Medulla oblongata (tissue), 1 donor: ENCODE results near the gene THEMIS2.
A peak's percentile ranks its signal among the peaks of the same experiment; 100 is the strongest.

Source experiments
- DNase-seq: peaks from one replicate; pipeline ENCODE4 v3.0.0-alpha.2; 2015; ENCODE audit errors: extremely low spot score

THEMIS2 gene

GRCh38 chr1:27885621-27886352, 13.4 kb downstream of the THEMIS2 start:
- DNase-seq = no peak

GRCh38 chr1:27886353-27886679, 14.0 kb downstream of the THEMIS2 start:
- no peak for DNase-seq

GRCh38 chr1:27886744-27887143, 14.4 kb downstream of the THEMIS2 start:
- DNase-seq = no peak

GRCh38 chr1:27887215-27888021, 15.1 kb downstream of the THEMIS2 start:
- peak; percentile 52 for DNase-seq

- peak; percentile 35 for DNase-seq
These were observed 17.2 kb downstream of the THEMIS2 start for GRCh38 chr1:27889506-27889905.

GRCh38 chr1:27891196-27891889, 19.0 kb downstream of the THEMIS2 start:
- DNase-seq = peak; percentile 86

- DNase-seq = no peak
These were observed 22.2 kb downstream of the THEMIS2 start for GRCh38 chr1:27894521-27894920.

- DNase-seq = no peak
These were observed 34.4 kb downstream of the THEMIS2 start for GRCh38 chr1:27906759-27907158.

GRCh38 chr1:27912429-27912828, 40.1 kb downstream of the THEMIS2 start:
- DNase-seq = no peak

- DNase-seq = no peak
These were observed 42.8 kb downstream of the THEMIS2 start for GRCh38 chr1:27915082-27915575.

- no peak for DNase-seq
These were observed 49.9 kb downstream of the THEMIS2 start for GRCh38 chr1:27922272-27922671.

GRCh38 chr1:27928216-27928954, 56.0 kb downstream of the THEMIS2 start:
- no peak for DNase-seq

- DNase-seq = no peak
These were observed 58.8 kb downstream of the THEMIS2 start for GRCh38 chr1:27931184-27931583.

- peak; percentile 12 for DNase-seq
These were observed 59.4 kb downstream of the THEMIS2 start for GRCh38 chr1:27931759-27932158.

- DNase-seq = no peak
These were observed 62.6 kb downstream of the THEMIS2 start, which contains the start of gene SMPDL3B for GRCh38 chr1:27934818-27935549. TSS of gene SMPDL3B (plus strand) at chr1:27935000. CDS start at chr1:27935184, 184 bp downstream.

- DNase-seq = no peak
These were observed 63.4 kb downstream of the THEMIS2 start for GRCh38 chr1:27935721-27936120.
